Adrenal gland (tissue), 12 donors: ENCODE measurements around the gene TENM4. TPM values are rescaled to one million over a fixed set of nuclear protein-coding genes. Genes with fewer than 3 reads are reported as not detected.

Source experiments
- DNase-seq, 7 donors: peaks; one replicate each; pipeline ENCODE4 v3.0.0-alpha.2; 2019 to 2020
- H3K27ac ChIP-seq, 5 donors: fragments of 200-600 bp; sonication (generic) in 4 of 5; 1 replicate in 3 of 5; 2 replicates in 2 of 5; pipeline versions ENCODE4 v1.5.1 to v1.8.0; 2016 to 2020; ENCODE audit warnings: mild to moderate bottlenecking in 1 of 5
- H3K27me3 ChIP-seq: fragments of 200-600 bp; 2 replicates; pipeline ENCODE4 v1.8.0; 2021
- H3K36me3 ChIP-seq, 2 donors: fragments of 200-600 bp; replicated peaks in 1 of 2; 1 replicate in 1 of 2; 2 replicates in 1 of 2; pipeline versions ENCODE4 v1.5.1 to v1.8.0; 2018 to 2022
- H3K4me1 ChIP-seq, 2 donors: fragments of 200-600 bp; replicated peaks in 1 of 2; 1 replicate in 1 of 2; 2 replicates in 1 of 2; pipeline versions ENCODE4 v1.5.1 to v1.8.0; 2018 to 2021
- H3K4me3 ChIP-seq, 4 donors: fragments of 200-600 bp; sonication (generic) in 3 of 4; one replicate each; pipeline ENCODE4 v1.5.1; 2016 to 2018
- H3K9me3 ChIP-seq, 3 donors: fragments of 200-600 bp; sonication (generic) in 1 of 3; replicated peaks in 1 of 3; 1 replicate in 2 of 3; 2 replicates in 1 of 3; pipeline versions ENCODE4 v1.5.1 to v1.8.0; 2016 to 2021
- POLR2A ChIP-seq, 2 donors: fragments of 450-650 bp; IDR thresholded peaks; one replicate each; pipeline ENCODE4 v1.6.1; 2017; ENCODE audit warnings: antibody characterized with exemption in 2 of 2, mild to moderate bottlenecking in 2 of 2, moderate library complexity in 1 of 2
- WGBS, 4 donors: extraction: QIAGEN DNeasy Blood & Tissue Kit in 2 of 4; methylation state at CpG; one replicate each; pipeline versions ENCODE4 v1.1.5 to v1.1.7; 2013 to 2017; 5-methylcytosine and 5-hydroxymethylcytosine counted together
- intact Hi-C, 2 donors: fragments of 100-400 bp; cut with DNase I; formaldehyde crosslinking; loops; one replicate each; pipeline versions ENCODE4 v1.14.1 to v1.15.0; 2022 to 2023
- polyA plus RNA-seq, 3 donors: library from polyadenylated mRNA; stranded (reverse); fragments of 200-250 nt in 2 of 3; fragments of 350-450 nt in 1 of 3; fragmentation: Illumina TruSeq in 1 of 3; extraction: RNeasy Lipid Tissue Mini Kit (QIAGEN cat#74804) in 1 of 3; gene quantifications; one replicate each; pipeline ENCODE4 v1.2.3, GENCODE V29; 2013 to 2014
- total RNA-seq, 9 donors: library from RNA; depleted of rRNA in 4 of 9; stranded (reverse); fragments of >200 nt in 4 of 9; fragments of 120-200 nt in 1 of 9; fragmentation: NEBNext Ultra II Directional in 1 of 9; extraction: Animal tissue kit (Norgen Biotek cat#: 25700) in 1 of 9; gene quantifications; one replicate each; pipeline versions ENCODE4 v1.1.0 to v1.2.4, GENCODE V29; 2013 to 2023
- TF ChIP-seq, protein P1 (sequence below), 6 experiments: fragments of 450-650 bp in 4 of 6; fragments of 200-600 bp in 2 of 6; sonication (generic) in 1 of 6; IDR thresholded peaks; 1 replicate in 5 of 6; 2 replicates in 1 of 6; pipeline versions ENCODE4 v1.5.1 to v1.8.0; 2016 to 2021; ENCODE audit warnings: antibody characterized with exemption in 6 of 6, mild to moderate bottlenecking in 2 of 6, moderate library complexity in 1 of 6
- donor health status: healthy with polysubstance abuse.
- donor health status: Bipolar disorder and iron deficiency.
- donor health status: DM: yes; HTN: yes; CAD: no.
- donor health status: DM: no; HTN: no; CAD: no.
- donor health status: DM: no; HTN: no; CAD: no.
- donor health status: DM: yes; HTN: yes; CAD: no.

Gene TENM4
- total and polyA plus RNA-seq, 12 donors = 0.74 to 24.9 (median 6.7) TPM

DNA sequence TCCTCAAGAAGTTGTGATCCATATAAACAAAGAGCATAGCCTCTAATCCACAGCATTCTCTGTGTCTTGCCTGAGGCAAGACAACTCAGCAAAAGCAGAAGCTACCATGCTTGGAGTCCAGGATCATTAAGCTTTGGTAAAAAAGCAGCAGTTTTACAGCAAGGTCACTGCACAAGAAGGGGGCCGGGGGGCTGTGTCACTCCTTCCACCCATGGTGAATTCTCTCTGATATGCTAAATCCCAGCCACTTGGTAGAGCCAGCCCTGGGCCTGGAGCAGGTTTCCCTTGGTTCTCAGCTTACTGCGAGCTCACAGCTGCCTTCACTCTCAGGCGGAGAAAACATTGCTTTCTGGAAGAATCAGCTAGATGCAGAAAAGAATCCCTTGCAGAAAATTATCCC lies 144.7 kb downstream of the TENM4 start:
- Histone ChIP-seq H3K36me3 (no peaks in the 10 kb centered on the region), H3K4me3 (no peak overlapping the region), H3K27me3 (no peaks in the 10 kb centered on the region), H3K4me1 (no peaks in the 10 kb centered on the region), H3K27ac (no peak overlapping the region), H3K9me3 (no peaks in the 10 kb centered on the region)
- no peak for TF ChIP-seq POLR2A (IDR thresholded peaks at IDR 0.05)
- TF ChIP-seq, protein P1, sequence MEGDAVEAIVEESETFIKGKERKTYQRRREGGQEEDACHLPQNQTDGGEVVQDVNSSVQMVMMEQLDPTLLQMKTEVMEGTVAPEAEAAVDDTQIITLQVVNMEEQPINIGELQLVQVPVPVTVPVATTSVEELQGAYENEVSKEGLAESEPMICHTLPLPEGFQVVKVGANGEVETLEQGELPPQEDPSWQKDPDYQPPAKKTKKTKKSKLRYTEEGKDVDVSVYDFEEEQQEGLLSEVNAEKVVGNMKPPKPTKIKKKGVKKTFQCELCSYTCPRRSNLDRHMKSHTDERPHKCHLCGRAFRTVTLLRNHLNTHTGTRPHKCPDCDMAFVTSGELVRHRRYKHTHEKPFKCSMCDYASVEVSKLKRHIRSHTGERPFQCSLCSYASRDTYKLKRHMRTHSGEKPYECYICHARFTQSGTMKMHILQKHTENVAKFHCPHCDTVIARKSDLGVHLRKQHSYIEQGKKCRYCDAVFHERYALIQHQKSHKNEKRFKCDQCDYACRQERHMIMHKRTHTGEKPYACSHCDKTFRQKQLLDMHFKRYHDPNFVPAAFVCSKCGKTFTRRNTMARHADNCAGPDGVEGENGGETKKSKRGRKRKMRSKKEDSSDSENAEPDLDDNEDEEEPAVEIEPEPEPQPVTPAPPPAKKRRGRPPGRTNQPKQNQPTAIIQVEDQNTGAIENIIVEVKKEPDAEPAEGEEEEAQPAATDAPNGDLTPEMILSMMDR (IDR thresholded peaks at IDR 0.05) = no peak
- intact Hi-C loops = no loop called here
- WGBS, 4 donors = 58 to 86% (median 60%) methylated on average over 3 of the region's 3 CpGs
- no peak for DNase-seq

GRCh38 chr11:79294845-79295731 lies 145.7 kb downstream of the TENM4 start:
- TF ChIP-seq POLR2A (IDR thresholded peaks at IDR 0.05) = no peak
- TF ChIP-seq, protein P1 (IDR thresholded peaks at IDR 0.05) = no peak
- H3K36me3 ChIP-seq = no peaks in the 10 kb centered on the region
- no peaks in the 10 kb centered on the region for H3K9me3 ChIP-seq
- peak in 1 of 7 donors; percentile 59 for DNase-seq
- no peak overlapping the region for H3K4me3 ChIP-seq
- H3K27ac ChIP-seq = no peak overlapping the region
- no peaks in the 10 kb centered on the region for H3K27me3 ChIP-seq
- WGBS, 4 donors = 81 to 89% (median 84%) methylated on average over 7 to 8 of the region's 8 CpGs
- intact Hi-C loops = no loop called here
- H3K4me1 ChIP-seq = no peaks in the 10 kb centered on the region

DNA sequence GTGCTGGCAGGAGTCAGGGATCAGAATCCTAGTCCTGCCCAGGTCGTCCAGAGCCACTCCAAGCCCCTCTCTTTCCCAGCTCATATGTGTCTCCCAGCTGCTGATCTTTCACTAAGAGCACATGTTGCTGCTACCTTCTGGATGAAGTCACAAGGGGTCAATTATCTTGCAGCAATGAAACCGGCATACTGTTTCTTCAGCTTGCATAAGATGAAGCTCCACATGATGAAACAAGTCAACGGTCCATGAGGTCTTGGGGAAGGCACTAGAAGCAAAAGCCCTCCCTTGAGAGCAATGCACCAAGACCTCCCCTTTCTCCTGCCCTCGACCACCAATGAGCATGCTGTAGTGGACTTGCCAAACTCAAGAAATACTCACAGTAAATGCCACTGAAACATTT lies 148.9 kb downstream of the TENM4 start:
- Histone ChIP-seq H3K36me3 (no peaks in the 10 kb centered on the region), H3K27ac (no peak overlapping the region), H3K9me3 (no peaks in the 10 kb centered on the region), H3K4me1 (no peaks in the 10 kb centered on the region), H3K4me3 (no peak overlapping the region), H3K27me3 (no peaks in the 10 kb centered on the region)
- intact Hi-C loops = no loop called here
- no peak for DNase-seq
- WGBS, 4 donors = 76 to 95% (median 78%) methylated on average over 4 of the region's 4 CpGs
- TF ChIP-seq, protein P1 (IDR thresholded peaks at IDR 0.05) = no peak
- no peak for TF ChIP-seq POLR2A (IDR thresholded peaks at IDR 0.05)

DNA sequence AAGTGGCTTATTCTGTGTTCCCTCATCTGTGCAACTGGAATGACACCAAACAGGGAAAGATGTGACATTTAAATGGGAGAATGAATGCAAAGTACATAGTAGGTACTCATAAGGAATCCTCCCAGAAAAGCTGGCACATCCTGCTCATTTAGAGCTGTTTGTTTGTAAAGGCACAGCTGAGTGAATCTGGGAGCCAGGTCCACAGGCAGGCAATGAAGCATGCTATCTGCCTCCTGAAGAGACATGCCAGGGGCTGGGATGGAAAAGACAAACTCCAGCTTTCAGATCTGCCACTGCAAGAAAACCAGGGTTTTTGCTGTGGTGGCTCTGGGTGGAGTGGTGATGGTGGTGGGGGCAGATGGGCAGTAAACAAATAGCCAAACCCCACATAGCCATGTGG lies 150.1 kb downstream of the TENM4 start:
- intact Hi-C loops = no loop called here
- no peak overlapping the region for H3K27ac ChIP-seq
- DNase-seq = no peak
- no peaks in the 10 kb centered on the region for H3K9me3 ChIP-seq
- H3K4me3 ChIP-seq = no peak overlapping the region
- TF ChIP-seq, protein P1 (IDR thresholded peaks at IDR 0.05) = no peak
- no peak for TF ChIP-seq POLR2A (IDR thresholded peaks at IDR 0.05)
- no peaks in the 10 kb centered on the region for H3K4me1 ChIP-seq
- H3K27me3 ChIP-seq = no peaks in the 10 kb centered on the region
- H3K36me3 ChIP-seq = no peaks in the 10 kb centered on the region
